ENCODE measurements around the gene CASZ1.

CASZ1 gene

DNA sequence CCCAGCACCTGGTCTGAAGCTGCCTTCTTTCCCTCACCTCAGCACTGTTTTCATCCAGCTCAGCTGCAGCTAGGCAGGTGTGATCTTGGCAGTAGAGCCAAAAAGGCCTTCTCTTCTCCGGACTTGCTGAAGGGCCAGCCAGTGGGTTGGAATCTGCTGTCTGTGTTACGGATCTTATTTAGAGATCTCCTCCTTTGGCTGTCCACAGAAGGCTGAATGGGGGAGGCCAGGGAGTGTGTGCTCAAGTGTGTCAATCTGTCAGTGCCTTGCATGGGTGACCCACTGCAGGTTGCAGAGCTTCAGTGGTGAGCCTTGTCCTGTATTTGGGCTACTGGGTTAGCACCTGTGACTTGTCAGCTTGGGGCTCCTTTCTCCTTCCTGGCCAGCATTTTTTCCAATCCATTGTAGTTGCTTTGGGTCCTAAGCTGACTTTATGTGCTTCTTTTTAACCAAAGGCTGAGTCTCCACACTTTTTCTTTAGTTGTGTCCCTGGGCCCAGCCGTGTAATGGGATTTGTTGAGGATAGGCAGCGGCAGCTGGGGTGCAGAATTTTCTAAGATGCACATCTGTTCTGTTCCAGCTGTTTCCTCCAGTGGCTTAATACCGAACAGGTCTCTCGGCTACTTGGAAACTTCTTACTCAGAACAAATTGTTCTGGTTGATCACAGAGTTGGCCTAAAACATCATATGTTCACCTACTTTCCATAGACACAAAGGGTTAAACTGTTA is 194.9 kb downstream of the CASZ1 start:
- Histone ChIP-seq H3K36me3 (peaks cover 4% of the 10 kb centered on the region), H3K27ac (no peak overlapping the region), H3K9me3 (no peaks in the 10 kb centered on the region), H3K4me3 (ENCODE audit: low read depth in 1 of 2, low read length in 1 of 2) (no peak overlapping the region), H3K4me1 (ENCODE audit: control insufficient read depth in 1 of 2, insufficient read depth in 1 of 2, low read depth in 1 of 2, low read length in 1 of 2) (no peaks in the 10 kb centered on the region), H3K27me3 (no peaks in the 10 kb centered on the region)
- no peak for TF ChIP-seq CTCF (IDR thresholded peaks at IDR 0.05)

GRCh38 chr1:10599194-10599861 is 197.1 kb downstream of the CASZ1 start:
- H3K27me3 ChIP-seq, result no peaks in the 10 kb centered on the region
- no peak overlapping the region for H3K27ac ChIP-seq
- H3K4me1 ChIP-seq (ENCODE audit: control insufficient read depth in 1 of 2, insufficient read depth in 1 of 2, low read depth in 1 of 2, low read length in 1 of 2), result no peaks in the 10 kb centered on the region
- peaks cover 4% of the 10 kb centered on the region for H3K36me3 ChIP-seq
- TF ChIP-seq CTCF (IDR thresholded peaks at IDR 0.05), result no peak
- H3K4me3 ChIP-seq (ENCODE audit: low read depth in 1 of 2, low read length in 1 of 2), result no peak overlapping the region
- no peaks in the 10 kb centered on the region for H3K9me3 ChIP-seq

DNA sequence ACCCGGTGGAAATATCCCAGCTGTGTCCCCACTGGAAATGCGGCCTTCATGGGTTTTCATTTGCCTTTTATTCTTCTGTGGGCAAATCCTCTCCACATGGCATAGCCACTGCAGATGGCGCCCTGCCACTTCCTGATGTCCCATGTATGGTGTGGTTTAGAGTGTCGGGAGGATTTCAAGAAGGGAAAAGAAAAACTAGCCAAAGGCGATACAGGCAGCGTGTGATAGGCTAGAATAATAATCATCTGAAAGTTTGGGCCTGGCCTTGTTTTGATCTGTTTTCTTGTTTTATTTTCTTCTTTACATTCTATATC is 198.1 kb downstream of the CASZ1 start:
- Histone ChIP-seq H3K27ac (no peak overlapping the region), H3K36me3 (peaks cover 4% of the 10 kb centered on the region), H3K4me1 (ENCODE audit: control insufficient read depth in 1 of 2, insufficient read depth in 1 of 2, low read depth in 1 of 2, low read length in 1 of 2) (no peaks in the 10 kb centered on the region), H3K9me3 (no peaks in the 10 kb centered on the region), H3K27me3 (no peaks in the 10 kb centered on the region), H3K4me3 (ENCODE audit: low read depth in 1 of 2, low read length in 1 of 2) (no peak overlapping the region)
- TF ChIP-seq CTCF (IDR thresholded peaks at IDR 0.05), result no peak

- Histone ChIP-seq H3K27me3 (no peaks in the 10 kb centered on the region), H3K36me3 (peaks cover 4% of the 10 kb centered on the region), H3K27ac (no peak overlapping the region), H3K9me3 (no peaks in the 10 kb centered on the region), H3K4me1 (ENCODE audit: control insufficient read depth in 1 of 2, insufficient read depth in 1 of 2, low read depth in 1 of 2, low read length in 1 of 2) (no peaks in the 10 kb centered on the region), H3K4me3 (ENCODE audit: low read depth in 1 of 2, low read length in 1 of 2) (no peak overlapping the region)
- no peak for TF ChIP-seq CTCF (IDR thresholded peaks at IDR 0.05)
Observed at GRCh38 chr1:10597492-10598388, 198.7 kb downstream of the CASZ1 start.

DNA sequence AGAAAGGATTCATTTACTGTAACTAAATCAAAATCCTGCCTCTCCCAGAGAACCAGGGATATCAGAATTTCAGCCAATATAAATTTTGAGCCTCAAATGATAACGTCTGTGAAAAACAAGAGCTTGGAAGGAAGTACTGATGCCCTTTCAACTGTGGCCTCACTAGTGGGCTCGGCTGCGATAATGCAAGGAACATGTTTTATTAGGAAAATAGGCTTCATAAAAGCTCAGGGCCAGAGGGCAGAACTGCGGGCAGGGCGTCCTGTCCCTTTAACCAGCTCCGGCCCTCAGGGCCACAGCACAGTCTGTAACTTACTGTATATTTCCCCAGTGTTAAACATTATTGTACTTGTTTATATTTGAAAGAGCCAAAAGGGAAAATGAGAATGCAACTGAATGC is 199.7 kb downstream of the CASZ1 start:
- H3K9me3 ChIP-seq, result no peaks in the 10 kb centered on the region
- H3K27ac ChIP-seq, result no peak overlapping the region
- H3K4me1 ChIP-seq (ENCODE audit: control insufficient read depth in 1 of 2, insufficient read depth in 1 of 2, low read depth in 1 of 2, low read length in 1 of 2), result no peaks in the 10 kb centered on the region
- H3K36me3 ChIP-seq, result peaks cover 4% of the 10 kb centered on the region
- H3K4me3 ChIP-seq (ENCODE audit: low read depth in 1 of 2, low read length in 1 of 2), result no peak overlapping the region
- no peaks in the 10 kb centered on the region for H3K27me3 ChIP-seq
- TF ChIP-seq CTCF (IDR thresholded peaks at IDR 0.05), result no peak
